ENCODE measurements around the gene MYL2.

DNA sequence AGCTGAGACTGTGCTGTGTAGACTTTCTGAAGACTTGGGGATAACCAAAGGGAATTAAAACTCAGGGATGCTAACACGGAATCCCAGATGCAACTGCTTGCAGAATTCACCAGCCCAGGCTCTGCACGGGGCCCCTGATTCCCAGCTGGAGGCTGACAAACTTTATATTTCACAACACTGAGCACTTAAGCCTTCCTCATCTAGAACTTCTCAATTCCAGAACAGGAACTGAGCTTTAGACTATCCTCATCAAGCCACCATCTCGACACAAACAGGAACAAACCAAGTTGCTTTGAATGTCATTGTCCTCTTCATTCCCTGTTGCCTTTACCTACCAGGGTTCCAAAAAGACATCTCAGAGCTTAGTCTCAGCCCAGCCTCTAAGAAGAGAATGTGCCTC, 51.4 kb downstream of the MYL2 start:
- TF ChIP-seq CTCF (IDR thresholded peaks at IDR 0.05; ENCODE audit: low read depth, low read length, poor library complexity, severe bottlenecking): no peak
- no peak for TF ChIP-seq EZH2phosphoT487 (IDR thresholded peaks at IDR 0.05; ENCODE audit: borderline replicate concordance, low read length)
